Sciatic nerve (tissue), 2 donors: ENCODE results near the gene NTHL1. TPM values are rescaled to one million over a fixed set of nuclear protein-coding genes. Genes with fewer than 3 reads are reported as not detected.

Source experiments
- ATAC-seq: fragments of 200-7000 bp; cut with Tn5 transposase; one replicate; pipeline ENCODE4 v1.9.1; 2020; ENCODE audit warnings: mild to moderate bottlenecking, moderate library complexity
- DNase-seq: peaks from one replicate; pipeline ENCODE4 v3.0.0-alpha.2; 2020; ENCODE audit warnings: low spot score
- intact Hi-C: fragments of 100-400 bp; cut with DNase I; formaldehyde crosslinking; loops from one replicate; pipeline ENCODE4 v1.14.2; 2022
- total RNA-seq: library from RNA; stranded (reverse); fragmentation: NEBNext Ultra II Directional; extraction: Animal tissue kit (Norgen Biotek cat#: 25700); gene quantifications from one replicate; pipeline ENCODE4 v1.2.1, GENCODE V29; 2021
- donor health status: DM: no; HTN: no; CAD: no.
- donor health status: DM: no; HTN: no; CAD: no.

The NTHL1 gene
- total RNA-seq, 1 donor from 2014 or later, result 21.8 TPM

GRCh38 chr16:2085669-2086068, 38.0 kb upstream of the NTHL1 start:
- intact Hi-C loops, result no loop called here
- ATAC-seq (no peak), DNase-seq (no peak)

DNA sequence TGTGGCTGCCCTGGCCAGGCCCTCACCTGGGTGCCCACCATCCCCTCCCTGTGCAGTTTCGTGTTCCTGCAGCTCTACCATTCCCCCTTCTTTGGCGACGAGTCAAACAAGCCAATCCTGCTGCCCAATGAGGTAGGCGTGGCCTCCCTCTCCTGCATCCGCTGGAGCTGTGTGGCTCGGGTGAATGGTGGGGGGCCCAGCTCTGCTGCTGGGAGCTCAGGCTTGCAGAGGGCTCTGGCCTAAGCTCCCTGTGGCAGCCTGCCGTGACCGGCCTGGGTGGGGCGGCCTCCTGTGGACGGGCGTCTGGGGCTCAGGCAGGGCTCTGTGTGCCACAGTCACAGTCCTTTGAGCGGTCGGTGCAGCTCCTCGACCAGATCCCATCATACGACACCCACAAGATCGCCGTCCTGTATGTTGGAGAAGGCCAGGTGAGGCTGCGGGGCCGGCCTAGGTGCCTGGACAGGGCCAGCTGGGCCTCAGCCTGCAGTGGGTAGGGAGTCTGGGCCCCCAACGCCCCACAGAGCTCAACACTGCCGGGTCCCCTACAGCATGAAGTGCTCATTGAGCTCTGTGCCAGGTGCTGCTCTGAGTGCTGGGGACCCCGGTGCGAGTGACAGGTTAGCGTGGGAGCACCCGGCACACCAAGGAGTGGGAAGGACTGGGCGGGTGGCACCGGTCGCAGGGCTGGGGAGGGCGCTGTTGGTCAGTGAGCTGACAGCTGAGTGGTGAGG, 37.4 kb upstream of the NTHL1 start:
- intact Hi-C loops, result no loop called here
- ATAC-seq, result no peak
- no peak for DNase-seq

DNA sequence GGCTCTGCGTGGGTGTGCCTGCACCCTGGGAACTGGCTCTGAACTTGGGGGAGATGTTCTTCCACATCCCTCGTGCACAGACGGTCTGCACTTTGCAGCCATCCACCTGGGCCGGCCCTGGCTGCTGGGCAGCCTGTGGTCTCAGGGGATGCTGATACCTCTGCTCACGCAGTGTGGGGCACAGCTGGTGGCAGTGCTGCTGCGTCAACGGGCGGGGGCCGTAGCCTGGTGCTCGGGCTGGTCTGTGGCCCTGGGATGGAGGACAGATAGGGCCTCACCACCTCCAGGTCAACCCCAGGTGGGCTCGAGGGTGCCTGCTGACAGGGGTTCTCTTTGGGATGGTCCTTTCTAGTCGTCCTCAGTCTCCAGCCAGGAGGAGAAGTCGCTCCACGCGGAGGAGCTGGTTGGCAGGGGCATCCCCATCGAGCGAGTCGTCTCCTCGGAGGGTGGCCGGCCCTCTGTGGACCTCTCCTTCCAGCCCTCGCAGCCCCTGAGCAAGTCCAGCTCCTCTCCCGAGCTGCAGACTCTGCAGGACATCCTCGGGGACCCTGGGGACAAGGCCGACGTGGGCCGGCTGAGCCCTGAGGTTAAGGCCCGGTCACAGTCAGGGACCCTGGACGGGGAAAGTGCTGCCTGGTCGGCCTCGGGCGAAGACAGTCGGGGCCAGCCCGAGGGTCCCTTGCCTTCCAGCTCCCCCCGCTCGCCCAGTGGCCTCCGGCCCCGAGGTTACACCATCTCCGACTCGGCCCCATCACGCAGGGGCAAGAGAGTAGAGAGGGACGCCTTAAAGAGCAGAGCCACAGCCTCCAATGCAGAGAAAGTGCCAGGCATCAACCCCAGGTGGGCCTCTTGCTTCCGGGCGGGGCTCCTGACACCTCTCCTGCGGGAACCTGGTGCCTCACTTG, 36.5 kb upstream of the NTHL1 start:
- no peak for DNase-seq
- no peak for ATAC-seq
- intact Hi-C loops, result no loop called here

GRCh38 chr16:2083409-2083808, 35.8 kb upstream of the NTHL1 start:
- intact Hi-C loops, result no loop called here
- ATAC-seq (no peak), DNase-seq (no peak)

GRCh38 chr16:2082983-2083364, 35.3 kb upstream of the NTHL1 start:
- intact Hi-C loops, result no loop called here
- ATAC-seq (no peak), DNase-seq (no peak)

DNA sequence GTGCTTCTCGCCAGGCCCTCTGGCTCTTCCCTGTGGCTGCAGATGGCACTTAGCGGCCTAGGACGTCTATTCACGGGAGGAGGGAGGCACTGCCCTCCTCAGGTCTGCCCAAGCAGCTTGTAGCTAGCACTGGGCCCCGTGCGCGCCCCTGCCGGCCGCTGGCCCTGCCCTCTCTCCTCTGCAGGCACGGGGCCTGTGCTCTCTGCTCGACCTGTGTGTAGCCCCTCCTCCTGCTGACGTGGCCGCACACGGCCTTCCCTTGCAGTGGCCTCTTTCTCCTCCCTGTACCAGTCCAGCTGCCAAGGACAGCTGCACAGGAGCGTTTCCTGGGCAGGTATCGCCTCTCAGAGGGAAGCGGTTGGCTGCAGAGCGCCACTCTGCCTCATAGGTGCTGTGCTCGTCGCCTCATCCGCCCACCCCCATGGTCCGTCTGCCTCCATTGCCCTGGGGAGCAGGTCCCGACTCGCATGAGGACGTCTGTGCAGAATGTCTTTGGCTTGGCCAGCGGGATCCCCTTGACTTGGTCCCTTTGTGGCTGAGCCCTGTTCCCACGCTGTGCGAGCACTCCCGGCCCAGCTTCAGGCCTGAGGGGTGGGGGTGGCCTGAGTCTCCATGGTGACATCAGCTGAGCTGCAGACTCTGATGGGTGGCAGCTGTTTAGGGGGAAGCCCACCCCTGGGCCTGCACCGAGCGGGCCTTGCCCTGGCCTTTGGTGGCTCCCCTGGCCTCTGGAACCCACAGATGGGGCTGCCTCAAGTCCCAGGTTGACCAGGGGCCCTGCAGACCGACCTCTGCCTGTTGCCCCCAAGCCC, 34.7 kb upstream of the NTHL1 start:
- peak; percentile 30 for ATAC-seq
- no peak for DNase-seq
- intact Hi-C loops, result no loop called here

DNA sequence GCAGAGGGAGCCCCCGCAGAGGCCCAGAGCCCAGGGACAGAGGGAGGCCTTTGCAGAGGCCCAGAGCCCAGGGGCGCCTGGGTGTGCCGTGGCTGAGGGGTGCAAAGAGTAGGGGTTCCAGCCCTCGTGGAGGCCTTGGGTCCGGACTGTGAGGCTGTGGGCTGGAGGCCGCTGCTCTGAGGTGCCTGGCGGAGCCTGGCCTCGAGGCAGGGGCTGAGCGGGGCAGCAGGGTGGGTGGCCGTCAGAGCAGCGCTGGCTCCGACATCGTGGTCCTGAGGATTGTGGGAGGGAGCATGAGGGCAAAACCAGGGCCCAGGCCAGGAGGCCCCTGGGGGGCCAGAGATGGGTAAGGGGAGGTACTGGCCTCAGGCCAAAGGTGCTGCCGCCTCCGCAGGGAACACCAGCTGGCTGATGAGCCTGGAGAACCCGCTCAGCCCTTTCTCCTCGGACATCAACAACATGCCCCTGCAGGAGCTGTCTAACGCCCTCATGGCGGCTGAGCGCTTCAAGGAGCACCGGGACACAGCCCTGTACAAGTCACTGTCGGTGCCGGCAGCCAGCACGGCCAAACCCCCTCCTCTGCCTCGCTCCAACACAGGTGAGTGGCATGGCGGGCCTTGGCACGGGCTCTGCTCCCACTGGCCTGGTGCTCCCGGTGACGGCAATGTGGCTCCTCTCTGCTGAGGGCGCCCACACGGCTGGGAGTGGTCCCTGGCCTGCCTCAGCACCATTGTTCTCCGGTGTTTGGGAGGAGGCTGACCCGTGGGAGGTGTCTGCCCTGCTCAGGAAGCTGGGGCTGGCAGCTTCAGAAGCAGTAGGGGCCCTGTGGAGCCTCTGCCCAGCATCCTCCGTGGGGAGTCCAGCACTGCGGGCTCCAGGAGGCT, 33.8 kb upstream of the NTHL1 start:
- intact Hi-C loops, result no loop called here
- no peak for ATAC-seq
- DNase-seq, result no peak

GRCh38 chr16:2079991-2080390, 32.4 kb upstream of the NTHL1 start:
- DNase-seq (no peak), ATAC-seq (no peak)
- intact Hi-C loops, result no loop called here

DNA sequence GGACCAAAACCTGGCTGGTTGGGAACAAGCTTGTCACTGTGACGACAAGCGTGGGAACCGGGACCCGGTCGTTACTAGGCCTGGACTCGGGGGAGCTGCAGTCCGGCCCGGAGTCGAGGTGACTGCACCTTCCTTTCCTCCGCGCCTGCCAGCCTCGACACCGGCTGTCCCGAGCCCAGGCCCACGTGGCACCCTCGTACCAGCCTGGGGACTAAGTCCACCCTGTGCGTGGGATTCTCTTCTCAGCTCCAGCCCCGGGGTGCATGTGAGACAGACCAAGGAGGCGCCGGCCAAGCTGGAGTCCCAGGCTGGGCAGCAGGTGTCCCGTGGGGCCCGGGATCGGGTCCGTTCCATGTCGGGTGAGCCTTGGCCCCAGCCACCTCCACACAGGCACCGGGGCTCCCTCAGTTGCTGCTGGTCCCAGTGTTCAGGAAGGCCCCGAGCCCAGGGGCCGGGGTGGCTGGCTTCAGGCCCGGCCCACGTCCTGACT, 31.7 kb upstream of the NTHL1 start:
- intact Hi-C loops, result no loop called here
- DNase-seq (no peak), ATAC-seq (no peak)

- ATAC-seq (no peak), DNase-seq (no peak)
- intact Hi-C loops, result no loop called here
Observed at GRCh38 chr16:2078691-2079090, 31.1 kb upstream of the NTHL1 start.

DNA sequence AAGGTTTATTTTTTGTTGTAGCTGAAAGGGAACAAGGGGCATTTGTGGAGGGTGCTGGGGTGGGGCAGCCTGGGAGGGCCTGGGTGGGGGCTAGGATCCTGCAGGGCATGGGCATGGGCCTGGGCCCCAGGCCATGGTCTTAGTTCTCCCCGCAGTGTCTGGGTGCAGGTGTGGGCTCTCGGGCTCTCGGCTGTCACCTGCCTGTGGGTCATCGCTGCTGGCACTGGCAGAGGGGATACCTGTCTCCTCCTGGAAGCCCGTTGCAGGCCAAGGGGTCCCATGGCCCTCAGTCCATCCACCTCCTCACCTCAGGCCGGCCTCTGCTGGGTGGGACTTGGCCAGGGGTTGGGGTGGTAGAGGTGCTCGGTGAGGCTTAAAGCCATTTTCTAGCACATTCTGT, 30.5 kb upstream of the NTHL1 start:
- intact Hi-C loops, result no loop called here
- ATAC-seq, result no peak
- DNase-seq, result no peak

GRCh38 chr16:2077696-2078095, 30.1 kb upstream of the NTHL1 start:
- intact Hi-C loops, result no loop called here
- no peak for ATAC-seq
- no peak for DNase-seq

DNA sequence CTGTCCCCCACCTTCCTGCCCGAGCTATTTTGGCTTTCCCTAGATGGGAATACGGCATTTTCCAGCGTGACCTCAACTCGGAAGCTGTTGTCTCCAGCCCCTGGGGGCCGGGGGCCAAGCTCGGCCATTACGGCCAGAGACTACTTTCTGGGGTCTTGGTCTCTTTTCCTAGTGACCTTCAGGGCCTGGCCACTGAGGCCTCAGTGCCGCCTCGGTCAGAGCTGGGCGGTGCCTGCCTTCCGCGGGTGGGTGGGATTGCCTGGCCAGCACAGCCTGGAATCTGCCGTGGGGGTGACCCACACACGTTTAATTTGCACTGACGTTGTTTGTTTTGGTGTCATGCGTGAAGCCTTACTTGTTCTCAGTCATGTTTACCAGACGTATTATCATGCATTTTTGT, 29.4 kb upstream of the NTHL1 start:
- intact Hi-C loops, result no loop called here
- no peak for ATAC-seq
- no peak for DNase-seq

DNA sequence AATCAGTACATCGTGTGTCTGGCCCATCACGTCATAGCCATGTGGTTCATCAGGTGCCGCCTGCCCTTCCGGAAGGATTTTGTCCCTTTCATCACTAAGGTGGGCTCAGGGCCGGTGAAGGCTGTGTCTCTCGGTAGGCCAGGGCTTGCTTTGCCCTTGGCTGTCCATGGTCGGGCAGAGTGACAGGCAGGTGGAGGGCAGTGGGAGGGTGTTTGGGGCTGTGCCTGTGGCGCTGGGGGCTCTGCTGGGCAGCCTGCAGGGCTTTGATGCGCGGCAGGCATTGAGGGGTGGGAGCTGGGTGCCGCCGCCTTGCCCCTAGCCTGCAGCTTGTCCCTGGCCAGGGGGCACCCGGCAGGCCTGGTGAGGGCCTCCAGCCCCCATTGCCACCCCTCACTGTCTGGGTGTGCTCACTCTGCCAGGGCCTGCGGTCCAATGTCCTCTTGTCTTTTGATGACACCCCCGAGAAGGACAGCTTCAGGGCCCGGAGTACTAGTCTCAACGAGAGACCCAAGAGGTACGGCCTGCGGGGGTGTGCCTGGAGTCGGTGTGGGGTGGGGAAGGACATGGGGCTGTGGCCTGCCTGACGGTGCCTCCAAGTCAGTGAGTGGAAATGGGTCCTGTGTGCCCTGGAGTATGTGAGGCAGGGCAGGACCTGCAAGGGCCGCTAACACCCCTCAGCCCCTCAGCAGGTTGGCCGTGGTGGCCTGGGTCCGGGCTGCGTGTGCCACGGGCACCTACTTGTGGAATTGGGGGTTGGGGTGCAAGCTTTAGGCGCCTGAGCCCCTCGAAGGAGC, 28.6 kb upstream of the NTHL1 start:
- intact Hi-C loops, result no loop called here
- DNase-seq (no peak), ATAC-seq (no peak)

GRCh38 chr16:2075631-2076030, 28.0 kb upstream of the NTHL1 start:
- intact Hi-C loops, result no loop called here
- DNase-seq, result no peak
- no peak for ATAC-seq

DNA sequence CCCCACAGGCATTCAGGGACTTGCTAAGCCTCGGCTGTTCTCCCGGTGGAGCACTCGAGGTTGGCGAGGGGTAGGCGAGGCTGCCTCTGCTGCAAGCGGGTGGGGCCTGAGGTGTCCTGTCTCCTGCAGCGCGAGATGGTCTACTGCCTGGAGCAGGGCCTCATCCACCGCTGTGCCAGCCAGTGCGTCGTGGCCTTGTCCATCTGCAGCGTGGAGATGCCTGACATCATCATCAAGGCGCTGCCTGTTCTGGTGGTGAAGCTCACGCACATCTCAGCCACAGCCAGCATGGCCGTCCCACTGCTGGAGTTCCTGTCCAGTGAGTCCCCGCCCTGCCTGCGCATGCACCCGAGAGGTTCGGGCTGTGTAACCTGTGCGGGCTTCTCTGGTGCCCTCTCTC, 26.4 kb upstream of the NTHL1 start:
- no peak for ATAC-seq
- intact Hi-C loops, result no loop called here
- no peak for DNase-seq

- DNase-seq (no peak), ATAC-seq (no peak)
- intact Hi-C loops, result no loop called here
Observed at GRCh38 chr16:2072926-2073325, 25.3 kb upstream of the NTHL1 start.
